KMS-11 (cell line): ENCODE data around the gene OR1K1.

Experiments used
- H2AFZ ChIP-seq: fragments of 200-600 bp; sonication (generic); 2 replicates; pipeline ENCODE4 v1.6.1; 2016; ENCODE audit warnings: antibody characterized with exemption, mixed run types, low read depth
- H3K27ac ChIP-seq: fragments of 200-600 bp; sonication (generic); 2 replicates; pipeline ENCODE4 v1.6.1; 2016; ENCODE audit warnings: mild to moderate bottlenecking, mixed run types
- H3K27me3 ChIP-seq: fragments of 200-600 bp; sonication (generic); 2 replicates; pipeline ENCODE4 v1.6.1; 2017; ENCODE audit warnings: mild to moderate bottlenecking, low read depth, mixed run types, moderate library complexity; ENCODE audit not compliant: insufficient read depth
- H3K36me3 ChIP-seq: fragments of 200-600 bp; sonication (generic); 2 replicates; pipeline ENCODE4 v1.6.1; 2017; ENCODE audit warnings: mild to moderate bottlenecking, mixed run types; ENCODE audit not compliant: insufficient read depth
- H3K4me1 ChIP-seq: fragments of 200-600 bp; sonication (generic); 2 replicates; pipeline ENCODE4 v1.6.1; 2016; ENCODE audit warnings: mild to moderate bottlenecking, low read depth, mixed run types; ENCODE audit not compliant: poor library complexity, severe bottlenecking
- H3K4me2 ChIP-seq: fragments of 200-600 bp; sonication (generic); 2 replicates; pipeline ENCODE4 v1.7.0; 2016; ENCODE audit warnings: mild to moderate bottlenecking, mixed run types
- H3K4me3 ChIP-seq: fragments of 200-600 bp; sonication (generic); IDR thresholded peaks from 2 replicates; pipeline ENCODE4 v1.6.1; 2017; ENCODE audit warnings: low read depth, low read length, mixed read lengths; ENCODE audit not compliant: insufficient read depth
- H3K79me2 ChIP-seq: fragments of 200-600 bp; sonication (generic); 2 replicates; pipeline ENCODE4 v1.6.1; 2016; ENCODE audit warnings: low read depth, mixed run types; ENCODE audit not compliant: insufficient read depth
- H3K9ac ChIP-seq: fragments of 200-600 bp; sonication (generic); 2 replicates; pipeline ENCODE4 v1.6.1; 2016; ENCODE audit warnings: mild to moderate bottlenecking, mixed run types
- H4K20me1 ChIP-seq: fragments of 200-600 bp; sonication (generic); 2 replicates; pipeline ENCODE4 v1.6.1; 2016; ENCODE audit warnings: mild to moderate bottlenecking, mixed run types; ENCODE audit not compliant: insufficient read depth
- TF ChIP-seq, protein P1 (sequence below): fragments of 200-600 bp; sonication (generic); conservative IDR thresholded peaks from 2 replicates; pipeline ENCODE4 v1.6.1; 2017; ENCODE audit warnings: low read depth, mild to moderate bottlenecking, antibody characterized with exemption, low read length, moderate library complexity, mixed read lengths

OR1K1 gene

DNA sequence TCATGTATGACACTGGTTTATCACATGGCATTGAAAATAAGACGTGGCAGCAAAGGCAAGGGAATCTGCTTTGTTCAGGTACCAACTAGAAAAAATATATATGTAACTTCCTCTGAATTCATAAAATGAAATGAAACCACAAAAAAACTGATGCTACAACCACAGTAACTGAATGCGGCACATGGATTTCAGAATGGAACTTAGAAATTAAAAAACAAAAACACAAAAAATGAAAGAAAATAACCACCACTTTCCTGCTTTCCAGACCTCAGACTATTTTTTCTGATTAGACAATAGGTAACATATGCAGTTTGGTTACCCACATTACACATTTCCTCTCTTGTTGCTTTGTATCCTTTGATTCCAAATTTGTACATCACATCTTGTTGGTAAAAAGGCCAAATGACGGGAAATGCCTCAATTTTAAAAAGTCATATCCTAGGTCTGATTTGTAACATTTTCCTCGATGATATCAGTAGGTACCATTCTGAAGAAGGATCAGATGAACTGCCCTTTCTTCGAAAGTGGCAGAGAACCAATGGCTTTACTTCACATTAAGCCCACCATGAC, 46.5 kb downstream of the OR1K1 start:
- Histone ChIP-seq H3K9ac (no peak overlapping the region), H3K36me3 (no peaks in the 10 kb centered on the region), H3K27me3 (no peaks in the 10 kb centered on the region; the same call in 1 of the 2 replicates), H3K4me3 (no peak overlapping the region), H3K4me1 (no peaks in the 10 kb centered on the region), H3K4me2 (no peak overlapping the region), H2AFZ (no peak overlapping the region), H3K79me2 (no peaks in the 10 kb centered on the region), H4K20me1 (no peaks in the 10 kb centered on the region), H3K27ac (no peak overlapping the region)
- TF ChIP-seq, protein P1, sequence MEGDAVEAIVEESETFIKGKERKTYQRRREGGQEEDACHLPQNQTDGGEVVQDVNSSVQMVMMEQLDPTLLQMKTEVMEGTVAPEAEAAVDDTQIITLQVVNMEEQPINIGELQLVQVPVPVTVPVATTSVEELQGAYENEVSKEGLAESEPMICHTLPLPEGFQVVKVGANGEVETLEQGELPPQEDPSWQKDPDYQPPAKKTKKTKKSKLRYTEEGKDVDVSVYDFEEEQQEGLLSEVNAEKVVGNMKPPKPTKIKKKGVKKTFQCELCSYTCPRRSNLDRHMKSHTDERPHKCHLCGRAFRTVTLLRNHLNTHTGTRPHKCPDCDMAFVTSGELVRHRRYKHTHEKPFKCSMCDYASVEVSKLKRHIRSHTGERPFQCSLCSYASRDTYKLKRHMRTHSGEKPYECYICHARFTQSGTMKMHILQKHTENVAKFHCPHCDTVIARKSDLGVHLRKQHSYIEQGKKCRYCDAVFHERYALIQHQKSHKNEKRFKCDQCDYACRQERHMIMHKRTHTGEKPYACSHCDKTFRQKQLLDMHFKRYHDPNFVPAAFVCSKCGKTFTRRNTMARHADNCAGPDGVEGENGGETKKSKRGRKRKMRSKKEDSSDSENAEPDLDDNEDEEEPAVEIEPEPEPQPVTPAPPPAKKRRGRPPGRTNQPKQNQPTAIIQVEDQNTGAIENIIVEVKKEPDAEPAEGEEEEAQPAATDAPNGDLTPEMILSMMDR, result no peak

DNA sequence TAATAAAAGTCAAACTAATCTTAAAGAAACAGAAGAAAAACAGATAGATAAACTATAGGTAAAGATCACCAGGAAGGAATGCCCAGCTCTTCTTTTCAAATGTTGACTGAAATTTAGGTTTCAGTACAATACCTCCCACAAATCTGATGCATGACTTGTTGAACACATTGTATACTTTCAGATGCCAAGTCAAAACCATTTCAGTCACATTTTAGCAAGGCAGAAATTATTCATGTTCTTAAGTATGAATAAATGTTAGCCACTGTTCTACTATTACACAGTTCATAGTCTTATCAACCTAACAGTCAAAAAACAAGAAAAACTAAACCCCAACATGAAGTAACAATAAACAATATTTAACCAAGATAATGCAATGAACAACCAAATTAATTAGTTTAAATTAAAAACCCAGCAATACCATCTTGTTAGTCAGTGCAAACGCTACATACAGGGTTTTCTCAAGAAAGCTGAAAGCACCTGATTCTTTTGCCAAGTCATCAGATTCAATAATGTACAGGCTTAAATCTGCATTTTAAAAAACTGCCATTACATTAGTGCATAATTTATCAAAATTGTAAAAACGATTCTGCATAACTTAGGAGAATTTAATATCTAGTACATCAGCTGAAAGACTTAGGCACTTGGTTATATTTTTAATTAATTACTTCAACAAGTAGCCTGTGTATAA, 48.5 kb downstream of the OR1K1 start:
- TF ChIP-seq, protein P1, result no peak
- no peaks in the 10 kb centered on the region for H4K20me1 ChIP-seq
- H3K9ac ChIP-seq, result no peak overlapping the region
- no peak overlapping the region for H2AFZ ChIP-seq
- no peaks in the 10 kb centered on the region for H3K4me1 ChIP-seq
- H3K4me2 ChIP-seq, result no peak overlapping the region
- H3K79me2 ChIP-seq, result no peaks in the 10 kb centered on the region
- no peak overlapping the region for H3K27ac ChIP-seq
- H3K36me3 ChIP-seq, result no peaks in the 10 kb centered on the region
- H3K4me3 ChIP-seq, result no peak overlapping the region
- no peaks in the 10 kb centered on the region; the same call in 1 of the 2 replicates for H3K27me3 ChIP-seq
